ENCODE data around the gene SLC1A4.

The SLC1A4 gene

GRCh38 chr2:64970495-64970894 is 18.7 kb upstream of the SLC1A4 start:
- no peak for DNase-seq (ENCODE audit: low read depth, low spot score)
- ChIA-PET CTCF (interaction anchor here (1.1 kb wide), 1 partner anchor 8 kb away, joined by 3 read pairs; no protein-coding TSS in a partner anchor), POLR2A (no interaction called here)
- no peak for TF ChIP-seq CTCF (IDR thresholded peaks at IDR 0.05; ENCODE audit: insufficient read depth, low read length, missing control alignments)
- no peak overlapping the region for H3K4me3 ChIP-seq (ENCODE audit: low read depth, low read length)

GRCh38 chr2:64972426-64972825 is 16.8 kb upstream of the SLC1A4 start:
- no peak for TF ChIP-seq CTCF (IDR thresholded peaks at IDR 0.05; ENCODE audit: insufficient read depth, low read length, missing control alignments)
- DNase-seq (ENCODE audit: low read depth, low spot score): no peak
- ChIA-PET CTCF (interaction anchor here (0.9 to 2.0 kb wide), 2 partner anchors 9 to 18 kb away, joined by 4 to 7 read pairs; no protein-coding TSS in a partner anchor), POLR2A (no interaction called here)
- no peak overlapping the region for H3K4me3 ChIP-seq (ENCODE audit: low read depth, low read length)

DNA sequence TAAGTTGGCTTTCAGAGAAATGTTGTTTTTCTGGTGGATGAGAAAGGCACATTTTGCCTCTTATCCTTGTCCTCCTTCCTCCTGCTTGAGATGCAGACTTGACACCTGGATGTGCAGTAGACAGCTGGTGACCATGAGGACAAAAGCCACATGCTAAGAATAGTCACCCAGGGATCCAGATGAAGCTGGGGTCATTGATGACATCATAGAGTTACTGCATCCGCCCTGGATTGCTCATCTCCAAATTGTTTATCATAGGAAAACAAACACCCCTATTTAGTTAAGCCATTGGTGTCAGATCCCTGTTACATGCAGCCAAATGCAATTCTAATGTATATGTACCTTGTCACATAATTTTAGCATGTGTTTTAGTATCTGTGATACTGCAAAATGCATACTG is 16.3 kb upstream of the SLC1A4 start:
- ChIA-PET POLR2A (no interaction called here), CTCF (interaction anchor here (0.9 to 2.4 kb wide), 3 partner anchors 19 to 55 kb away, joined by 3 to 8 read pairs (median 7); no protein-coding TSS in a partner anchor)
- H3K4me3 ChIP-seq (ENCODE audit: low read depth, low read length): no peak overlapping the region
- TF ChIP-seq CTCF (IDR thresholded peaks at IDR 0.05; ENCODE audit: insufficient read depth, low read length, missing control alignments): no peak
- no peak for DNase-seq (ENCODE audit: low read depth, low spot score)

DNA sequence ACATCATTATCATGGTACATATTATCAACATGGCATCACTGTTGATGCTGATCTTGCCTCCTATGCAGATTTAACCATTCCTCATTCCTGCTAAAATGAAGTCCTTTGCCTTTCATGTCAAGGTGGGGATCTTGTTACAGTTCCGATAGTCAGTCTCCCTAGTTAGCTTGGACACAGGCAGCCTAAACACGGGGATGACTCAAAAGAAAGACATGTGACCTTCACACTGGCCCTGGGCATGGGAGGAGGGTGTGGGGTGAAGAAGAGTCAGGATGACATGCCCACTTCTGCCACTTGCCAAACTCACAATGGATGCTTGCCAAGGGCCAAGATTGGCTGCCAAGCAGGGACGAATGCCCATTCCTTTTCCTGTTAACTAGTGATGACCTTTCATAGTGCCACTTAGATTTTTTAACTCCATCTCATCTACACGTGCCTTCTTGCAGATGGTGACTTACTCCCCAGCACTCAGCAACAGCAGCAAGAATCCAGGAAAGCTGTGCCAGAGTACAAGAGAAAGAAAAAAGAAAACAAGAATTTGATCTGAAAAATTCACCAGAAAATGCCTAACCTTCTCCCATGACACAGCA is 13.9 kb upstream of the SLC1A4 start:
- ChIA-PET POLR2A (interaction anchor here (0.6 to 0.7 kb wide), 2 partner anchors 13 kb away, joined by 4 to 5 read pairs; no protein-coding TSS in a partner anchor), CTCF (interaction anchor here (1.0 to 2.4 kb wide), 3 partner anchors 13 to 58 kb away, joined by 4 to 8 read pairs (median 4); no protein-coding TSS in a partner anchor)
- peak; percentile 74 for DNase-seq (ENCODE audit: low read depth, low spot score)
- H3K4me3 ChIP-seq (ENCODE audit: low read depth, low read length): no peak overlapping the region; the same call in 1 of the 2 replicates
- TF ChIP-seq CTCF (IDR thresholded peaks at IDR 0.05; ENCODE audit: insufficient read depth, low read length, missing control alignments): no peak

GRCh38 chr2:64976276-64976675 is 12.9 kb upstream of the SLC1A4 start:
- ChIA-PET CTCF (no interaction called here), POLR2A (no interaction called here)
- no peak overlapping the region for H3K4me3 ChIP-seq (ENCODE audit: low read depth, low read length)
- no peak for DNase-seq (ENCODE audit: low read depth, low spot score)
- TF ChIP-seq CTCF (IDR thresholded peaks at IDR 0.05; ENCODE audit: insufficient read depth, low read length, missing control alignments): no peak

GRCh38 chr2:64978514-64979268 is 10.5 kb upstream of the SLC1A4 start:
- ChIA-PET CTCF (interaction anchor here (1.2 to 2.2 kb wide), 2 partner anchors 9 kb away, joined by 3 to 8 read pairs; no protein-coding TSS in a partner anchor), POLR2A (no interaction called here)
- DNase-seq (ENCODE audit: low read depth, low spot score): no peak
- TF ChIP-seq CTCF (IDR thresholded peaks at IDR 0.05; ENCODE audit: insufficient read depth, low read length, missing control alignments): no peak
- no peak overlapping the region for H3K4me3 ChIP-seq (ENCODE audit: low read depth, low read length)
